Stimulated activated naive B cell treated with anti-CD40 and anti-IgM and Interleukin-4, amounts not matched to agents 10 μg/mL and 1 μg/mL and 100 μg/mL, for 72 hours (primary cell): ENCODE measurements around the gene CHST13.

Experiments used
- ATAC-seq, 2 donors: fragments of 150-1000 bp; cut with Tn5 transposase; replicated peaks; 2 replicates each; pipeline ENCODE4 v1.10.0; 2021; ENCODE audit warnings: moderate library complexity in 1 of 2
- DNase-seq: peaks from one replicate; pipeline ENCODE4 v3.0.0; 2021
- H3K27ac Mint-ChIP-seq: one replicate; pipeline ENCODE4 v1.8.0; 2022; ENCODE audit warnings: mild to moderate bottlenecking, mixed read lengths
- H3K27me3 Mint-ChIP-seq, 2 donors: one replicate each; pipeline ENCODE4 v1.8.0; 2022; ENCODE audit warnings: mixed read lengths in 2 of 2
- H3K36me3 Mint-ChIP-seq, 2 donors: one replicate each; pipeline ENCODE4 v1.8.0; 2022; ENCODE audit warnings: mixed read lengths in 2 of 2, mild to moderate bottlenecking in 1 of 2
- H3K4me1 Mint-ChIP-seq, 2 donors: one replicate each; pipeline ENCODE4 v1.8.0; 2022; ENCODE audit warnings: mixed read lengths in 2 of 2, mild to moderate bottlenecking in 1 of 2
- H3K4me3 Mint-ChIP-seq, 2 donors: one replicate each; pipeline ENCODE4 v1.8.0; 2022; ENCODE audit warnings: mild to moderate bottlenecking in 2 of 2, mixed read lengths in 2 of 2, moderate library complexity in 1 of 2
- H3K9me3 Mint-ChIP-seq, 2 donors: one replicate each; pipeline ENCODE4 v1.8.0; 2022; ENCODE audit warnings: mixed read lengths in 2 of 2, mild to moderate bottlenecking in 1 of 2

CHST13 gene

GRCh38 chr3:126519506-126520455 is 4.2 kb upstream of the CHST13 start:
- no peak overlapping the region for H3K4me3 Mint-ChIP-seq
- H3K9me3 Mint-ChIP-seq = no peaks in the 10 kb centered on the region
- peaks cover 21 to 32% of the 10 kb centered on the region in 2 donors for H3K27me3 Mint-ChIP-seq
- DNase-seq (no peak), ATAC-seq (no peak)
- H3K36me3 Mint-ChIP-seq = no peaks in the 10 kb centered on the region
- no peak overlapping the region for H3K27ac Mint-ChIP-seq
- H3K4me1 Mint-ChIP-seq = peaks cover 0 to 5% of the 10 kb centered on the region in 2 donors

- Mint-ChIP-seq H3K36me3 (no peaks in the 10 kb centered on the region), H3K9me3 (no peaks in the 10 kb centered on the region), H3K27ac (no peak overlapping the region), H3K27me3 (peaks cover 32 to 37% of the 10 kb centered on the region in 2 donors), H3K4me1 (peaks cover 0 to 7% of the 10 kb centered on the region in 2 donors), H3K4me3 (no peak overlapping the region)
- DNase-seq (no peak), ATAC-seq (no peak)
Measured at GRCh38 chr3:126521122-126521891, 2.6 kb upstream of the CHST13 start.

- no peaks in the 10 kb centered on the region for H3K9me3 Mint-ChIP-seq
- H3K4me3 Mint-ChIP-seq = no peak overlapping the region
- no peak for DNase-seq
- no peak for ATAC-seq
- no peaks in the 10 kb centered on the region for H3K36me3 Mint-ChIP-seq
- no peak overlapping the region for H3K27ac Mint-ChIP-seq
- peaks cover 0 to 7% of the 10 kb centered on the region in 2 donors for H3K4me1 Mint-ChIP-seq
- peaks cover 32 to 42% of the 10 kb centered on the region in 2 donors for H3K27me3 Mint-ChIP-seq
Measured at GRCh38 chr3:126522363-126522788, 1.6 kb upstream of the CHST13 start.

DNA sequence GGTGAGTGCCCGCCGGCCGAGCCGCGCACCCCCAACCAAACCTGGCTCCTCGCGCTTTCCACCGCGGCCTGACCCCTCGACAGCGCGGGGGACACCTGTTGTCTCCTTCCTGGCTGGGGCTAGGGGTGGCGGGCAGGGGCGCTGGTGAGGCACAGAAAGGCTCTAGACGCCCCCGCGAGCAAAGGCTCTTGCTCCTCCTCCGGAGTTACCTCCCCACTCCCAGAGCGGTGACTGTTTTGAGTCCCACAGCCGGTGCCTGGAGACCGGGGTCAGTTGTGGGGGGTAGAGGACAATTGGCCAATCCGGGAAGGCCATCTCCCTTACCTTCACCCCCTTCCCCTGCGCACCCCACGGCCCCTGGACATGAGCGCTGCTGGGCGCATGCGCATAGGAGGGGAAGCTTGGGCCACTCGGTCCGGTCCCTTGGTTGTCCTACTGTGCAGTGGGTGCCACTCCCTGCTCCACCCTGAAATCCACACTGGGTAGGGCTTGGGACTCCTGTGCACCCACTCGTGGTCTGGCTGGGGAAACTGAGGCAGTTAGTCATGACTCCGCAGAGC is 554 bp downstream of the CHST13 start:
- Mint-ChIP-seq H3K27me3 (peaks cover 32 to 36% of the 10 kb centered on the region in 2 donors), H3K4me3 (peak overlapping the region; percentile 49 to 71), H3K4me1 (peaks cover under 1 to 7% of the 10 kb centered on the region in 2 donors), H3K27ac (no peak overlapping the region), H3K36me3 (no peaks in the 10 kb centered on the region), H3K9me3 (no peaks in the 10 kb centered on the region)
- ATAC-seq (peak; percentile 14 to 19), DNase-seq (no peak)

GRCh38 chr3:126525091-126525852 is 1.3 kb downstream of the CHST13 start:
- peaks cover 3 to 7% of the 10 kb centered on the region in 2 donors for H3K4me1 Mint-ChIP-seq
- DNase-seq (no peak), ATAC-seq (no peak)
- no peak overlapping the region for H3K27ac Mint-ChIP-seq
- no peaks in the 10 kb centered on the region for H3K9me3 Mint-ChIP-seq
- H3K36me3 Mint-ChIP-seq = no peaks in the 10 kb centered on the region
- peaks cover 32 to 36% of the 10 kb centered on the region in 2 donors for H3K27me3 Mint-ChIP-seq
- no peak overlapping the region for H3K4me3 Mint-ChIP-seq

GRCh38 chr3:126525853-126526667 is 2.1 kb downstream of the CHST13 start:
- H3K27ac Mint-ChIP-seq = no peak overlapping the region

DNA sequence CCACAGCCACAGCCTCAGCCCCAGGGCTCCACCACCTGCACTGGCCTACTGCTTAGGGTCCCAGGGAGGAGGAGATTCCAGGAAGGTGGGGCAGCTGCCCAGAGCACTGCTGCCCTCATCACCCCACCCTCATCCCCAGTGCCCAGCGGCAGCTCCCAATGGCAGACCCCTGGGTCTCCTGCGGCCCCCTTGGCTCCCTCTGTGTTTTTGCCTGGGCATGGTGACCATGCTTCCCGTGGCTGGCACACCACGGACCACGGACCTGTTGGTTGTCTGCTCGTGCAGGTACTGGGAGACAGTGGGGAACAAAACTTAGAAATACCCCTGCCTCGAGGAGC is 2.7 kb downstream of the CHST13 start:
- ATAC-seq (no peak), DNase-seq (no peak)
- no peak overlapping the region for H3K4me3 Mint-ChIP-seq
- H3K9me3 Mint-ChIP-seq = no peaks in the 10 kb centered on the region
- H3K4me1 Mint-ChIP-seq = peaks cover 5 to 7% of the 10 kb centered on the region in 2 donors
- H3K36me3 Mint-ChIP-seq = no peaks in the 10 kb centered on the region
- no peak overlapping the region for H3K27ac Mint-ChIP-seq
- H3K27me3 Mint-ChIP-seq = peaks cover 32 to 36% of the 10 kb centered on the region in 2 donors

More at GRCh38 chr3:126525853-126526667, 2.1 kb downstream of the CHST13 start:
- Mint-ChIP-seq H3K27me3 (peaks cover 32 to 36% of the 10 kb centered on the region in 2 donors), H3K4me3 (no peak overlapping the region), H3K9me3 (no peaks in the 10 kb centered on the region), H3K36me3 (no peaks in the 10 kb centered on the region), H3K4me1 (peaks cover 5 to 7% of the 10 kb centered on the region in 2 donors)
- DNase-seq = no peak
- ATAC-seq = no peak

DNA sequence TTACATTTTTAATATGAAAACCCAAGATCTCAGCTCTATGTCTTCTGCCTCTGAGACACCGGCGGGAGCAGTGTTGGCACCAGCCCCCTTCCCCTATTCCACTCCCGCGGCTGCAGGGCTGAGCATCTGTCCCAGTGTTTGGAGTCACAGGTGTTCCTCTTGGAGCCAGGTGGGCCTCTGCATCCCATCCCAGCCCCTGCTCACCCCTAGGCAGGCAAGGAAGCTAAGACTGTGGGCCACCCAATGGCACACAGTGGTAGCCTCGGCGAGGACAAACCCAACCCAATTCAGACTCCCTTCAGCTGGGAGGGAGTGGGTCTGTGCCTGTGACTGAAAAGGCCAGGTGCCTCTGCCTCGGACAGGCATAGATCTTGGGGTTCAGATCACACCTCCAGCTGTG is 3.1 kb downstream of the CHST13 start:
- no peaks in the 10 kb centered on the region for H3K36me3 Mint-ChIP-seq
- peaks cover 5 to 7% of the 10 kb centered on the region in 2 donors for H3K4me1 Mint-ChIP-seq
- ATAC-seq = no peak
- H3K27me3 Mint-ChIP-seq = peaks cover 30 to 33% of the 10 kb centered on the region in 2 donors
- no peak for DNase-seq
- H3K27ac Mint-ChIP-seq = no peak overlapping the region
- H3K9me3 Mint-ChIP-seq = no peaks in the 10 kb centered on the region
- no peak overlapping the region for H3K4me3 Mint-ChIP-seq

GRCh38 chr3:126527455-126528211 is 3.7 kb downstream of the CHST13 start:
- peaks cover 5 to 7% of the 10 kb centered on the region in 2 donors for H3K4me1 Mint-ChIP-seq
- H3K9me3 Mint-ChIP-seq = no peaks in the 10 kb centered on the region
- H3K27ac Mint-ChIP-seq = no peak overlapping the region
- DNase-seq (no peak), ATAC-seq (no peak)
- H3K36me3 Mint-ChIP-seq = no peaks in the 10 kb centered on the region
- H3K4me3 Mint-ChIP-seq = no peak overlapping the region
- peaks cover 23 to 26% of the 10 kb centered on the region in 2 donors for H3K27me3 Mint-ChIP-seq

GRCh38 chr3:126528419-126528799 is 4.5 kb downstream of the CHST13 start:
- Mint-ChIP-seq H3K27me3 (peaks cover 17 to 19% of the 10 kb centered on the region in 2 donors), H3K36me3 (no peaks in the 10 kb centered on the region), H3K27ac (no peak overlapping the region), H3K9me3 (no peaks in the 10 kb centered on the region), H3K4me1 (peaks cover 5 to 7% of the 10 kb centered on the region in 2 donors), H3K4me3 (no peak overlapping the region)
- ATAC-seq (no peak), DNase-seq (no peak)

GRCh38 chr3:126528800-126529541 is 5.0 kb downstream of the CHST13 start:
- Mint-ChIP-seq H3K36me3 (no peaks in the 10 kb centered on the region), H3K4me1 (peaks cover 5 to 7% of the 10 kb centered on the region in 2 donors), H3K9me3 (no peaks in the 10 kb centered on the region), H3K27me3 (peaks cover 13 to 15% of the 10 kb centered on the region in 2 donors), H3K27ac (no peak overlapping the region), H3K4me3 (no peak overlapping the region)
- no peak for DNase-seq
- ATAC-seq = no peak

GRCh38 chr3:126529585-126530170 is 5.7 kb downstream of the CHST13 start:
- Mint-ChIP-seq H3K36me3 (no peaks in the 10 kb centered on the region), H3K4me1 (peaks cover 3 to 8% of the 10 kb centered on the region in 2 donors), H3K9me3 (no peaks in the 10 kb centered on the region), H3K27me3 (peaks cover 17 to 18% of the 10 kb centered on the region in 2 donors), H3K4me3 (no peak overlapping the region), H3K27ac (no peak overlapping the region)
- DNase-seq (no peak), ATAC-seq (no peak)
